Stimulated activated CD4-positive, alpha-beta T cell treated with anti-CD3 and anti-CD28 coated beads, Interleukin-4, amount 100 ng/mL, for 48 hours (primary cell): ENCODE measurements around the gene ZNF821.
A peak's percentile ranks its signal among the peaks of the same experiment; 100 is the strongest.
"Not testable (repeated sequence)": the region's sequence is repeated elsewhere in the genome, so short reads cannot be mapped to it uniquely, and the experiment has no call there.

Experiments
- DNase-seq, 2 donors: peaks; one replicate each; pipeline ENCODE4 v3.0.0-alpha.2; 2020; ENCODE audit warnings: low read depth in 2 of 2

ZNF821 gene

DNA sequence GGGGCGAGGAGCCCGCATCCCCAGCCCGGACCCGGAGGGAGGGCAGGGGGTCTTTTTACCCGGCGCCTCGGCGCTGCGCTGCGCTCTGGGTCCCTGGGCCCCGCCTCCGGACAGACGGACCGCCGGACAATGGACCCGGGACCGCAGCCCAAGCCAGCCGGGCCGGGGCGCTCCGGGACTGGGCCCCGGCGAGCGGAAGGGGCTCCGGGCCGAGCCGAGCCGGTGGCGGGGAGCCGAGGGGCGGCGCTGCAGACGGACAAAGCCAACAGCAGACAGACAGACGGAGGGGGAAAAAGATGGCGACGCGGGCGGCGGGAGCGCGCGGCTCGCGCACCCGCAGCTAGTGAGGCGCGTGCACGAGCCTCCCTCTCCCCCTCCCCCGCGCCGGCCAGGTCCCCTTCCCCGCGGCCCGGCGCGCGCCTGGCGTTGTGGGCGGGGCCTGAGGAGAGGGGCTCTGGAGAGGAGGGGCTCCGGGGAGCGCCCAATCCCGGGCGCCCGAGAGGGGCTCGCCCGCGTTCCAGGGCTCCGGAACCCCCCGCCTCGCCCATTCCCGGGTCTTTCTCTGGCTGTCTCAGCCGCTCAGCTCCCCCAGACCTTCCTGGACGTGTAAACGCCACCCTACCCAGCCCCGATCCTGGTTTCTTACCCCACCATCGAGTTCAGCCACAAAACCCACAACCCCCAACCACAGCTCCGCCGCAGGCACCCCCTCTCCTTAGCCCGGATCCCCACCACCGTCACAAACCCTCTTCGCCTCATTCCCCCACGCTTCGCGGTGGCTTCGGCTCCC lies at the start of gene ZNF821:
Gene ZNF821, minus strand, starts transcription at position 334 of the 790 bp plus-strand sequence. CDS start 4,236 bp downstream, outside the sequence.
- peak; percentile 63 to 68 for DNase-seq

- DNase-seq: no peak
Observed at GRCh38 chr16:71933017-71933416, 49.0 kb upstream of the ZNF821 start.

DNA sequence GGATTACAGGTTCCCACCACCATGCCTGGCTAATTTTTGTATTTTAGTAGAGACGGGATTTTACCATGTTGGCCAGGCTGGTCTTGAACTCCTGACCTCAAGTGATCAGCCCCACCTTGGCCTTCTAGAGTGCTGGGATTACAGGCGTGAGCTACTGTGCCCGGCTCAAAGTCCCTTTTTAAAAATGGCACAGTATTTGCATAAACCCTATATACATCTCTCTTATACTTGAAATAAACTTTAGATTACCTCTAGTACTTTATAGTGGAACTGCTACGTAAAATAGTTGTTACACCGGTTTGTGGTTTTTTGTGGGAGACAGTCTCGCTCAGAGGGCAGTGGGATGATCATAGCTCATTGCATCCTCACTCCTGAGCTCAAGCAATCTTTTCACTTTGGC lies 47.6 kb upstream of the ZNF821 start:
- no peak for DNase-seq

DNA sequence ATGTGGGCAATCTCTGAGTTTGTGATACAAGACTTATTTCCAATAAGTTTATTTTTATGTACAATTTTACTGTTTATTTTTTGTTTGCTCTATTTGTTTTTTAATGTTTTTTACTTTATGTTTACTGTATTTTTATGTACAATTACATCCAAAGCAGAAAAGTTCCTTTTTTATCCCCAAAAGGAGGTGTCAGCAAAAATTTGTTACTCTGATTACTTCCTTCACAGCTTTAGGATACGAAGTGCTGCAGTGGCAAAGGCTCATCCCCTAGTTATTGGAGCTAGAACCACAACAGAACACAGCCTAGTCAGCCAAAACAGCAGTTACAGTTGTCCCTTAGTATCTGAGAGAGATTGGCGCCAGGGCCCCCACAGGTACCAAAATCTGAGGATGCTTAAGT lies 47.0 kb upstream of the ZNF821 start:
- no peak for DNase-seq

- DNase-seq: no peak
Observed at GRCh38 chr16:71930013-71930563, 46.1 kb upstream of the ZNF821 start.

DNA sequence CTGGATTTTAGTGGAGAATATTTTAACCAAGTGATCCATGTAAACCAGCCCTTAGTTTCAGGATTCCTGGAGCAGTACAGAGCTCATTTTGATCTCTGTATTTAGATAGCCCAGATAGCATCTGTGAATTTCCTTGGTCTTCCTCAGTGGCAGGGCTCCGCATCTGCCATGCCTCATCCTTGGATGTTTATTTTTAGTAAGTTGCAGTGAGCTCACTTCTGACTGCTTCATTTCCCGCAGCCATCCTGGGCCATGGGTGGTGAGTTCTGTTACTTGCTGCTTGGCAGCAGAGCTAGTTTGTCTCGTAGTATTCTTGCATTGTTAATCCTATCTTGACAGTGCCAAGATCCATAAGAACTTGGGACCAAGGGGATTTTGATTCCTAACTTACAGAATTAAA lies 45.1 kb upstream of the ZNF821 start:
- no peak for DNase-seq

- DNase-seq: no peak
Observed at GRCh38 chr16:71927787-71928186, 43.8 kb upstream of the ZNF821 start.

GRCh38 chr16:71927383-71927782 lies 43.4 kb upstream of the ZNF821 start:
- no peak for DNase-seq

GRCh38 chr16:71924710-71925109 lies 40.7 kb upstream of the ZNF821 start:
- DNase-seq: no peak

- DNase-seq: no peak
Observed at GRCh38 chr16:71923941-71924690, 40.1 kb upstream of the ZNF821 start.

- DNase-seq: no peak
Observed at GRCh38 chr16:71920658-71921057, 36.7 kb upstream of the ZNF821 start.

- no peak for DNase-seq
Observed at GRCh38 chr16:71919035-71919434, 35.1 kb upstream of the ZNF821 start.

DNA sequence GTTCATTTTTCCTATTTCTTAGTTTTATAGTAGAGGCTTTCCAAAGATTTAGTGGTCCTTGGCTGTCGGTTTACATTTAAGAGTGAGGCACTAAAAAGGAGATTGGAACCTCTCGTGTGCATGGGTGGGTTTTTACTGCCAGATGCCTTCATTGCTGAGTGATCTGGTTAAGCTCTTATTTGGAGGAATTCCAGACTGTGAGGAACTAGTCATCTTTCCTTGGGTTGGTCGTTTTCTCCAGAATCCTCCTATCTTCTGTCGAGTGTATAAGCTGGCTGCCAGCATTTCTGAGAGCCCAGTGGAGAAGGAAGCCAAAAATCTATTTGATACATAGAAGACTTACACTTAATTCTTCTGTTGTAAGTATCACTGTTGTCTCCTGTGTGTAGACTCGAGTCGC lies 33.9 kb upstream of the ZNF821 start:
- no peak for DNase-seq

DNA sequence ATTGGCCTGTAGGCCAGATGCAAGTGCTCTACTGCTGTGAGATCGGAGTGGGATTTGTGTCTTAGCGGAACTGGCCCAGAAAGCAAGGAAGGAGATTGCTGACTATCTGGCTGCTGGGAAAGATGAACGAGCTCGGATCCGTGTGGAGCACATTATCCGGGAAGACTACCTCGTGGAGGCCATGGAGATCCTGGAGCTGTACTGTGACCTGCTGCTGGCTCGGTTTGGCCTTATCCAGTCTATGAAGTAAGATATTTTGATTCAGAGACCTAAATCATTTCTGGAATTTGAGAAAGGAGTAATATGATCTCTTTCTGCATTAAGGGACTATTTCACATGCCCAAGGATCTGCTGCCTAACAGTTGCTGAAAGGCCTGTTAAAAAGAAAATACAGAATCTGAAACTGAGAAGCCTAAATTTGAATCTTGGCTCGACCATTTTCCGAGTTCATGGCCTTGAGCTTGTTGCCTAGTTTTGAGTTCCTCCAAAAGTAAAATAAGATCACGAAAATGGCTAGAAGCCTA lies 32.5 kb upstream of the ZNF821 start:
- no peak for DNase-seq

DNA sequence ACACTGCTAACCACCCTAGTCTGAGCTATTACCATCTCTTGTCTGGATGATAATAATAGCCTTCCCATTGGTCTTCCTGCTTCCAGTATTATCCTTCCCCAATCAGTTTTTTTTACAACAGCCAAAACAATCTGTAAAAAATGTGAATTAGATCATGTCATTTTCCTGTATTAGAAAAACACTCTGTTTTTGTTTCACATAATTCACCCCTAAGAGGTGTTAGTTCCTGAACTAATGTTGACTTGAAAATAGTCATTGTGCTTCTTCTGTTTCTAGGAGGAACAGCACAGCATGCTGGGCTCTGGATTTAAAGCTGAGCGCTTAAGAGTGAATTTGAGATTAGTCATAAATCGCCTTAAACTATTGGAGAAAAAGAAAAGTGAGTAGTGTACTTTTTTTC lies 31.4 kb upstream of the ZNF821 start:
- no peak for DNase-seq

- DNase-seq: no peak
Observed at GRCh38 chr16:71914802-71915201, 30.8 kb upstream of the ZNF821 start.

DNA sequence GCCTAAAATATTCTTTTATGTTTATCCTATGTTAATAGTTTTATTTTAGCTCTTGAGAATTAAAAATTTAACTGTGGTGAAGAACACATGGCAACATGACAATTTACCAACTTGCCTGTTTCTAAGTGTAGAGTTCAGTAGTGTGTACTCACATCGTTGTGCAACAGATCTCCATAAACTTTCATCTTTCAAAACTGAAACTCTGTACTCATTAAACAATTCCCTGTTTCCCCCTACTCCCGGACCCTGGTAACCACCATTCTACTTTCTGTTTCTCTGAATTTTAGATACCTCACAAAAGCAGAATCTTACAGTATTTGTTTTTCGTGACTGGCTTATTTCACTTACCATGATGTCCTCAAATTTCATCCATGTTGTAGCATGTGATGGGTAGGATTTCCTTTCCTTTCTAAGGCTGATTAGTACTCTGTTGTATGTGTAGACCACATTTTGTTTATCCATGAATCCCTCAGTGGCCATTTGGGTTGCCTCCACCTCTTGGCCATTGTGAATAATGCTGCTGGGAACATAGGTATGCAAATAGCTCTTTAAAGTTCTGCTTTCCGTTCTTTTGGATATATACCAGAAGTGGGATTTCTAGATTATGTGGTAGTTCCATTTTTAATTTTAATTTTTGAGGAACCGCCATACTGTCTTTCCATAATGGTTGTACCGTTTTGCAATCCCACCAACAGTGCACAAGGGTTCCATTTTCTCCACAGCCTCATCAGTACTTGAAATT lies 28.7 kb upstream of the ZNF821 start:
- no peak for DNase-seq

DNA sequence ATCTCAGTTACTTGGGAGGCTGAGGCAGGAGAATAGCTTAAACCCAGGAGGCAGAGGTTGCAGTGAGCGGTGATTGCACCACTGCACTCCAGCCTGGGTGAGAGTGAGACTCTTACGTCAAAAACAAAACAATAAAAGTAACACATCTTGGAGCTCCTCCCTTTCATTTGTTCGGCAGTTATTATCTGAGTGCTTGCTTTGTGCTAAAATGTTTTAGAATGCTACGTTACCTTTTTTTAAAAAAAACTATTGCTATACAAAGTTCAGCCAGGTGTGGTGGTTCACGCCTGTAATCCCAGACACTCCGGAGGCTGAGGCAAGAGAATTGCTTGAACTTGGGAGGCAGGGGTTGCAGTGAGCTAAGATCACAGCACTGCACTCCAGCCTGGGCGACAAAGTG lies 27.1 kb upstream of the ZNF821 start:
- DNase-seq: no peak

GRCh38 chr16:71905765-71906164 lies 21.8 kb upstream of the ZNF821 start:
- not testable (repeated sequence) for DNase-seq

GRCh38 chr16:71904239-71904638 lies 20.3 kb upstream of the ZNF821 start:
- DNase-seq: no peak

GRCh38 chr16:71903608-71904007 lies 19.6 kb upstream of the ZNF821 start:
- no peak for DNase-seq
